Caco-2 (cell line): ENCODE data around the gene PPL. TPM values are rescaled to one million over a fixed set of nuclear protein-coding genes. Genes with fewer than 3 reads are reported as not detected.

Experiments
- BruUV-seq: library from RNA; stranded (reverse); fragments of 400-500 nt; replicated peaks from 2 replicates; lab custom pipeline; 2021; lab: Mats Ljungman, UMichigan
- CTCF ChIA-PET: fragments of 300-600 bp; sonication (Branson Sonifier 250); formaldehyde crosslinking; loops from one replicate; lab custom pipeline; 2022; ENCODE audit warnings: antibody characterized with exemption; lab: Charles Lee
- POLR2A ChIA-PET: fragments of 300-600 bp; sonication (Branson Sonifier 250); formaldehyde crosslinking; loops from one replicate; lab custom pipeline; 2022; ENCODE audit warnings: antibody characterized with exemption; lab: Charles Lee
- DNase-seq, 2 experiments: peaks; one replicate each; pipeline versions ENCODE4 v3.0.0 to v3.0.0-alpha.2; 2020 to 2022
- H3K27me3 ChIP-seq: replicated peaks from 2 replicates; pipeline ENCODE4 v1.6.0; 2011; ENCODE audit warnings: low read length; ENCODE audit not compliant: control insufficient read depth, insufficient read depth
- H3K36me3 ChIP-seq: 2 replicates; pipeline ENCODE4 v1.5.1; 2011; ENCODE audit warnings: low read length; ENCODE audit not compliant: control insufficient read depth, insufficient read depth
- H3K4me1 ChIP-seq: fragments of 250-450 bp; sonication (Bioruptor Pico); 2 replicates; pipeline ENCODE4 v1.5.1; 2020; ENCODE audit warnings: mild to moderate bottlenecking
- H3K4me3 ChIP-seq: 2 replicates; pipeline ENCODE4 v1.5.1; 2011; ENCODE audit warnings: low read depth, mild to moderate bottlenecking, control low read depth, low read length
- H3K9me3 ChIP-seq: fragments of 250-450 bp; sonication (Bioruptor Pico); 2 replicates; pipeline ENCODE4 v1.5.1; 2020; ENCODE audit warnings: mild to moderate bottlenecking, moderate library complexity
- H3K27ac Mint-ChIP-seq: one replicate; pipeline ENCODE4 v1.8.0; 2022; ENCODE audit warnings: mixed read lengths; ENCODE audit not compliant: unreplicated experiment
- H3K27me3 Mint-ChIP-seq: one replicate; pipeline ENCODE4 v1.8.0; 2022; ENCODE audit warnings: mixed read lengths; ENCODE audit not compliant: insufficient read depth, unreplicated experiment
- H3K36me3 Mint-ChIP-seq: one replicate; pipeline ENCODE4 v1.8.0; 2022; ENCODE audit warnings: mild to moderate bottlenecking, mixed read lengths; ENCODE audit not compliant: insufficient read depth, unreplicated experiment
- H3K4me1 Mint-ChIP-seq: one replicate; pipeline ENCODE4 v1.8.0; 2022; ENCODE audit warnings: low read depth, mixed read lengths; ENCODE audit not compliant: unreplicated experiment
- H3K4me3 Mint-ChIP-seq: one replicate; pipeline ENCODE4 v1.8.0; 2022; ENCODE audit warnings: mild to moderate bottlenecking, moderate library complexity, mixed read lengths; ENCODE audit not compliant: unreplicated experiment
- H3K9me3 Mint-ChIP-seq: one replicate; pipeline ENCODE4 v1.8.0; 2022; ENCODE audit warnings: mixed read lengths; ENCODE audit not compliant: unreplicated experiment
- intact Hi-C: fragments of 100-400 bp; cut with micrococcal nuclease; formaldehyde crosslinking; loops from one replicate; pipeline ENCODE4 v1.10.0; 2022; ENCODE audit not compliant: unreplicated experiment
- total RNA-seq: library from RNA; stranded (reverse); gene quantifications from 2 replicates; pipeline ENCODE4 v1.2.3, GENCODE V29; 2022
- TF ChIP-seq, protein P1 (sequence below), 2 experiments: fragments of 200-600 bp in 1 of 2; IDR thresholded peaks; 1 replicate in 1 of 2; 2 replicates in 1 of 2; pipeline versions ENCODE4 v1.5.1 to v1.8.0; 2011 to 2022; ENCODE audit warnings: antibody characterized with exemption in 1 of 2, control low read depth in 1 of 2, inconsistent platforms in 1 of 2, low read depth in 1 of 2, low read length in 1 of 2, mild to moderate bottlenecking in 1 of 2, moderate library complexity in 1 of 2; ENCODE audit not compliant: insufficient read depth in 1 of 2, severe bottlenecking in 1 of 2, unreplicated experiment in 1 of 2

PPL gene
- total RNA-seq, 1 experiment from 2014 or later = 68.1 TPM

GRCh38 chr16:4886151-4886550 lies 50.8 kb downstream of the PPL start:
- H3K27ac Mint-ChIP-seq = no peak overlapping the region

GRCh38 chr16:4884972-4885874 lies 51.7 kb downstream of the PPL start:
- Mint-ChIP-seq H3K4me3 (peak overlapping the region; percentile 31), H3K27me3 (no peaks in the 10 kb centered on the region), H3K27ac (peak overlapping the region; percentile 43), H3K9me3 (no peaks in the 10 kb centered on the region), H3K36me3 (peaks cover 95% of the 10 kb centered on the region), H3K4me1 (no peaks in the 10 kb centered on the region)
- intact Hi-C loops = no loop called here
- no TSS peak for BruUV-seq
- Histone ChIP-seq H3K4me3 (no peak overlapping the region), H3K36me3 (no peaks in the 10 kb centered on the region; the same call in 1 of the 2 replicates), H3K4me1 (no peaks in the 10 kb centered on the region), H3K27me3 (no peaks in the 10 kb centered on the region), H3K9me3 (no peaks in the 10 kb centered on the region)
- ChIA-PET POLR2A (no interaction called here), CTCF (interaction anchor here (0.9 kb wide), 1 partner anchor 50 kb away, joined by 3 read pairs; no protein-coding TSS in a partner anchor)
- TF ChIP-seq, protein P1, sequence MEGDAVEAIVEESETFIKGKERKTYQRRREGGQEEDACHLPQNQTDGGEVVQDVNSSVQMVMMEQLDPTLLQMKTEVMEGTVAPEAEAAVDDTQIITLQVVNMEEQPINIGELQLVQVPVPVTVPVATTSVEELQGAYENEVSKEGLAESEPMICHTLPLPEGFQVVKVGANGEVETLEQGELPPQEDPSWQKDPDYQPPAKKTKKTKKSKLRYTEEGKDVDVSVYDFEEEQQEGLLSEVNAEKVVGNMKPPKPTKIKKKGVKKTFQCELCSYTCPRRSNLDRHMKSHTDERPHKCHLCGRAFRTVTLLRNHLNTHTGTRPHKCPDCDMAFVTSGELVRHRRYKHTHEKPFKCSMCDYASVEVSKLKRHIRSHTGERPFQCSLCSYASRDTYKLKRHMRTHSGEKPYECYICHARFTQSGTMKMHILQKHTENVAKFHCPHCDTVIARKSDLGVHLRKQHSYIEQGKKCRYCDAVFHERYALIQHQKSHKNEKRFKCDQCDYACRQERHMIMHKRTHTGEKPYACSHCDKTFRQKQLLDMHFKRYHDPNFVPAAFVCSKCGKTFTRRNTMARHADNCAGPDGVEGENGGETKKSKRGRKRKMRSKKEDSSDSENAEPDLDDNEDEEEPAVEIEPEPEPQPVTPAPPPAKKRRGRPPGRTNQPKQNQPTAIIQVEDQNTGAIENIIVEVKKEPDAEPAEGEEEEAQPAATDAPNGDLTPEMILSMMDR (IDR thresholded peaks at IDR 0.05; ENCODE audit: insufficient read depth in 1 of 2, low read depth in 1 of 2, low read length in 1 of 2, severe bottlenecking in 1 of 2, unreplicated experiment in 1 of 2) = no peak
- DNase-seq = no peak

More at GRCh38 chr16:4886151-4886550, 50.8 kb downstream of the PPL start:
- H3K36me3 ChIP-seq = no peaks in the 10 kb centered on the region; the same call in 1 of the 2 replicates
- intact Hi-C loops = no loop called here
- no TSS peak for BruUV-seq
- ChIA-PET POLR2A (no interaction called here), CTCF (no interaction called here)
- no peaks in the 10 kb centered on the region for H3K4me1 ChIP-seq
- DNase-seq = no peak
- H3K9me3 ChIP-seq = no peaks in the 10 kb centered on the region
- no peaks in the 10 kb centered on the region for H3K27me3 ChIP-seq
- Mint-ChIP-seq H3K27me3 (no peaks in the 10 kb centered on the region), H3K4me1 (no peaks in the 10 kb centered on the region), H3K36me3 (peaks cover 94% of the 10 kb centered on the region), H3K4me3 (no peak overlapping the region), H3K9me3 (no peaks in the 10 kb centered on the region)
- no peak overlapping the region for H3K4me3 ChIP-seq
- TF ChIP-seq, protein P1 (IDR thresholded peaks at IDR 0.05; ENCODE audit: insufficient read depth in 1 of 2, low read depth in 1 of 2, low read length in 1 of 2, severe bottlenecking in 1 of 2, unreplicated experiment in 1 of 2) = no peak

DNA sequence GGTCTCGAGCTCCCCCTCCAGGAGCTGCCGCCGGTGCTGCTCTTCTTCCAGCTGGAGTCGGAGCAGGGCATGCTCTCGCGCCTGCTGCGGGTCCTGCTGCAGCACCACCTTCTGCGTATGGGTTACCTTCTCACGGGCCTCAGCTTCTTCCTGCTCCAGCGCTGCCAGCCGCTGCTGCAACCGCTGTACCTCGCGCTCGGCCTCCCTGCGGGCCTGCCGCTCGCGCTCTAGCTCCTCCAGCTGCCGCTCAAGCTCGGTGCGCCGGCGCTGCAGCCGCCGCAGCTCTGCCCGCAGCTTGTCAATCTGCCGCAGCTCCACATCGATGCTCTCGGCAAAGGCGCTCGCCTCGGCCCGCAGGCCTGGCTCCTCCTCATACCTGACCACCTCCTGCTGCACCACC lies 52.7 kb downstream of the PPL start:
- Mint-ChIP-seq H3K36me3 (peaks cover 99% of the 10 kb centered on the region), H3K4me1 (no peaks in the 10 kb centered on the region), H3K27me3 (no peaks in the 10 kb centered on the region), H3K27ac (peak overlapping the region; percentile 43), H3K9me3 (no peaks in the 10 kb centered on the region), H3K4me3 (peak overlapping the region; percentile 31)
- CTCF ChIA-PET = interaction anchor here (0.9 kb wide), 1 partner anchor 51 kb away, joined by 3 read pairs; no protein-coding TSS in a partner anchor
- H3K4me1 ChIP-seq = no peaks in the 10 kb centered on the region
- no peak overlapping the region for H3K4me3 ChIP-seq
- TF ChIP-seq, protein P1 (IDR thresholded peaks at IDR 0.05; ENCODE audit: insufficient read depth in 1 of 2, low read depth in 1 of 2, low read length in 1 of 2, severe bottlenecking in 1 of 2, unreplicated experiment in 1 of 2) = no peak
- POLR2A ChIA-PET = no interaction called here
- DNase-seq = no peak
- no peaks in the 10 kb centered on the region for H3K9me3 ChIP-seq
- H3K27me3 ChIP-seq = no peaks in the 10 kb centered on the region
- no peaks in the 10 kb centered on the region; the same call in 1 of the 2 replicates for H3K36me3 ChIP-seq
- BruUV-seq = no TSS peak
- intact Hi-C loops = no loop called here
